Fibroblast of gingiva (primary cell): ENCODE results near the gene LRRC47.

ENCODE experiments used
- DNase-seq: peaks from one replicate; pipeline ENCODE4 v3.0.0-alpha.2; 2011; ENCODE audit warnings: low read depth

LRRC47 gene

GRCh38 chr1:3747522-3747848 lies 48.8 kb downstream of the LRRC47 start:
- no peak for DNase-seq

- DNase-seq = peak; percentile 76
These were observed 49.3 kb downstream of the LRRC47 start for GRCh38 chr1:3746830-3747521.

GRCh38 chr1:3746389-3746829 lies 49.9 kb downstream of the LRRC47 start:
- no peak for DNase-seq

- no peak for DNase-seq
These were observed 50.5 kb downstream of the LRRC47 start for GRCh38 chr1:3745590-3746381.

GRCh38 chr1:3745071-3745470 lies 51.2 kb downstream of the LRRC47 start:
- no peak for DNase-seq

GRCh38 chr1:3744646-3745045 lies 51.7 kb downstream of the LRRC47 start:
- no peak for DNase-seq

- DNase-seq = no peak
These were observed 52.5 kb downstream of the LRRC47 start for GRCh38 chr1:3743826-3744225.

GRCh38 chr1:3743421-3743820 lies 52.9 kb downstream of the LRRC47 start:
- peak; percentile 13 for DNase-seq

- no peak for DNase-seq
These were observed 53.6 kb downstream of the LRRC47 start for GRCh38 chr1:3742439-3743298.

- no peak for DNase-seq
These were observed 54.5 kb downstream of the LRRC47 start for GRCh38 chr1:3741566-3742438.

GRCh38 chr1:3740752-3741151 lies 55.5 kb downstream of the LRRC47 start:
- DNase-seq = no peak

- DNase-seq = no peak
These were observed 56.3 kb downstream of the LRRC47 start for GRCh38 chr1:3740042-3740441.

- no peak for DNase-seq
These were observed 57.4 kb downstream of the LRRC47 start for GRCh38 chr1:3738943-3739342.

- no peak for DNase-seq
These were observed 59.6 kb downstream of the LRRC47 start for GRCh38 chr1:3736708-3737107.

- no peak for DNase-seq
These were observed 60.2 kb downstream of the LRRC47 start for GRCh38 chr1:3736131-3736561.

GRCh38 chr1:3735688-3736087 lies 60.6 kb downstream of the LRRC47 start:
- no peak for DNase-seq

- DNase-seq = no peak
These were observed 61.1 kb downstream of the LRRC47 start for GRCh38 chr1:3735027-3735681.

GRCh38 chr1:3734602-3735001 lies 61.7 kb downstream of the LRRC47 start:
- no peak for DNase-seq

GRCh38 chr1:3733883-3734589 lies 62.3 kb downstream of the LRRC47 start:
- no peak for DNase-seq

- DNase-seq = no peak
These were observed 63.0 kb downstream of the LRRC47 start for GRCh38 chr1:3733094-3733882.
